Measurements from ENCODE around the gene DIP2A. TPM values are rescaled to one million over a fixed set of nuclear protein-coding genes. Genes with fewer than 3 reads are reported as not detected.

DIP2A gene
- total RNA-seq, 5 donors from 2014 or later (not counting 1 experiment from before 2014, with no cell fraction given) = 113 to 132 (median 128) TPM

- CTCF ChIA-PET = no interaction called here
- ATAC-seq (replicated peaks in 1 of 4) (peak in 2 of 4 experiments; percentile 9 to 12), DNase-seq (peak in 9 of 35 experiments; percentile 5 to 27 (median 9))
- Mint-ChIP-seq H3K27me3 (no peaks in the 10 kb centered on the region), H3K36me3 (peaks cover 23% of the 10 kb centered on the region), H3K27ac (peak overlapping the region; percentile 92 to 94), H3K4me3 (peak overlapping the region; percentile 64 to 73 (median 72)), H3K9me3 (no peaks in the 10 kb centered on the region), H3K4me1 (peaks cover 20 to 22% (median 21%) of the 10 kb centered on the region in 3 donors)
- Histone ChIP-seq H3K9me3 (no peaks in the 10 kb centered on the region), H3K36me3 (ENCODE audit: control insufficient read depth in 2 of 2, extremely low read depth in 1 of 2, insufficient read depth in 1 of 2, low read length in 1 of 2) (peaks cover 6 to 25% of the 10 kb centered on the region in 2 donors), H3K27ac (ENCODE audit: low read length) (peak overlapping the region; percentile 89), H3K4me1 (ENCODE audit: control insufficient read depth in 1 of 2, extremely low read depth in 1 of 2, insufficient read depth in 2 of 2, low read length in 2 of 2) (peaks cover 14 to 49% of the 10 kb centered on the region in 2 experiments), H3K4me3 (ENCODE audit: control insufficient read depth in 1 of 2, extremely low read depth in 1 of 2, low read length in 1 of 2) (peak overlapping the region; percentile 26 to 37), H3K27me3 (replicated peaks in 1 of 2; ENCODE audit: control insufficient read depth in 2 of 2, extremely low read depth in 1 of 2, insufficient read depth in 2 of 2, low read length in 1 of 2) (no peaks in the 10 kb centered on the region)
- WGBS (ENCODE audit: insufficient coverage) = 57% methylated on average over 7 of the region's 19 CpGs
- POLR2A ChIA-PET = no interaction called here
These were observed 33.6 kb upstream of the DIP2A start for GRCh38 chr21:46425041-46425440.

GRCh38 chr21:46425571-46425970, 33.1 kb upstream of the DIP2A start:
- Mint-ChIP-seq H3K27me3 (no peaks in the 10 kb centered on the region), H3K36me3 (peaks cover 21% of the 10 kb centered on the region), H3K4me1 (peaks cover 20 to 22% (median 21%) of the 10 kb centered on the region in 3 donors), H3K9me3 (no peaks in the 10 kb centered on the region), H3K4me3 (peak overlapping the region; percentile 51 to 72 (median 56)), H3K27ac (peak overlapping the region; percentile 92 to 94)
- peak overlapping the region; percentile 89 for H3K27ac ChIP-seq (ENCODE audit: low read length)
- ChIA-PET POLR2A (no interaction called here), CTCF (interaction anchor here in 1 of 2 donors (0.6 kb wide), 1 partner anchor 17 kb away, joined by 3 read pairs; no protein-coding TSS in a partner anchor)
- peak; percentile 5 to 89 (median 74) for DNase-seq
- peak; percentile 60 to 85 (median 66) for ATAC-seq (replicated peaks in 1 of 4)
- no peaks in the 10 kb centered on the region for H3K9me3 ChIP-seq
- H3K4me1 ChIP-seq (ENCODE audit: control insufficient read depth in 1 of 2, extremely low read depth in 1 of 2, insufficient read depth in 2 of 2, low read length in 2 of 2) = peaks cover 14 to 49% of the 10 kb centered on the region in 2 experiments
- H3K36me3 ChIP-seq (ENCODE audit: control insufficient read depth in 2 of 2, extremely low read depth in 1 of 2, insufficient read depth in 1 of 2, low read length in 1 of 2) = peaks cover 8 to 27% of the 10 kb centered on the region in 2 donors
- WGBS (ENCODE audit: insufficient coverage) = 57% methylated on average over 12 of the region's 23 CpGs
- H3K27me3 ChIP-seq (replicated peaks in 1 of 2; ENCODE audit: control insufficient read depth in 2 of 2, extremely low read depth in 1 of 2, insufficient read depth in 2 of 2, low read length in 1 of 2) = no peaks in the 10 kb centered on the region
- peak overlapping the region; percentile 26 to 37 for H3K4me3 ChIP-seq (ENCODE audit: control insufficient read depth in 1 of 2, extremely low read depth in 1 of 2, low read length in 1 of 2)

GRCh38 chr21:46426313-46427046, 32.2 kb upstream of the DIP2A start:
- WGBS (ENCODE audit: insufficient coverage) = 96% methylated on average over 14 of the region's 22 CpGs
- H3K27me3 Mint-ChIP-seq = no peaks in the 10 kb centered on the region
- H3K9me3 ChIP-seq = no peaks in the 10 kb centered on the region
- peaks cover 14 to 49% of the 10 kb centered on the region in 2 experiments for H3K4me1 ChIP-seq (ENCODE audit: control insufficient read depth in 1 of 2, extremely low read depth in 1 of 2, insufficient read depth in 2 of 2, low read length in 2 of 2)
- ChIA-PET CTCF (no interaction called here), POLR2A (no interaction called here)
- no peak overlapping the region for H3K4me3 ChIP-seq (ENCODE audit: control insufficient read depth in 1 of 2, extremely low read depth in 1 of 2, low read length in 1 of 2)
- H3K36me3 ChIP-seq (ENCODE audit: control insufficient read depth in 2 of 2, extremely low read depth in 1 of 2, insufficient read depth in 1 of 2, low read length in 1 of 2) = peaks cover 9 to 31% of the 10 kb centered on the region in 2 donors
- peak overlapping the region; percentile 89 for H3K27ac ChIP-seq (ENCODE audit: low read length)
- no peak overlapping the region for H3K27ac Mint-ChIP-seq
- ATAC-seq (replicated peaks in 1 of 4) = no peak
- H3K27me3 ChIP-seq (replicated peaks in 1 of 2; ENCODE audit: control insufficient read depth in 2 of 2, extremely low read depth in 1 of 2, insufficient read depth in 2 of 2, low read length in 1 of 2) = no peaks in the 10 kb centered on the region
- DNase-seq = no peak
- H3K4me1 Mint-ChIP-seq = peaks cover 21 to 23% (median 22%) of the 10 kb centered on the region in 3 donors
- no peaks in the 10 kb centered on the region for H3K9me3 Mint-ChIP-seq
- peaks cover 23% of the 10 kb centered on the region for H3K36me3 Mint-ChIP-seq
- H3K4me3 Mint-ChIP-seq = no peak overlapping the region

- no peaks in the 10 kb centered on the region for H3K9me3 ChIP-seq
- DNase-seq (no peak), ATAC-seq (replicated peaks in 1 of 4) (no peak)
- CTCF ChIA-PET = no interaction called here
- no peaks in the 10 kb centered on the region for H3K27me3 Mint-ChIP-seq
- no peaks in the 10 kb centered on the region for H3K9me3 Mint-ChIP-seq
- H3K36me3 Mint-ChIP-seq = peaks cover 29% of the 10 kb centered on the region
- no peak overlapping the region for H3K4me3 ChIP-seq (ENCODE audit: control insufficient read depth in 1 of 2, extremely low read depth in 1 of 2, low read length in 1 of 2)
- H3K4me1 Mint-ChIP-seq = peaks cover 22 to 27% (median 26%) of the 10 kb centered on the region in 3 donors
- no peak overlapping the region for H3K4me3 Mint-ChIP-seq
- H3K27me3 ChIP-seq (replicated peaks in 1 of 2; ENCODE audit: control insufficient read depth in 2 of 2, extremely low read depth in 1 of 2, insufficient read depth in 2 of 2, low read length in 1 of 2) = no peaks in the 10 kb centered on the region
- POLR2A ChIA-PET = no interaction called here
- peaks cover 13 to 42% of the 10 kb centered on the region in 2 experiments for H3K4me1 ChIP-seq (ENCODE audit: control insufficient read depth in 1 of 2, extremely low read depth in 1 of 2, insufficient read depth in 2 of 2, low read length in 2 of 2)
- peak overlapping the region in 1 of 2 donors; percentile 77 for H3K27ac Mint-ChIP-seq
- no peak overlapping the region for H3K27ac ChIP-seq (ENCODE audit: low read length)
- WGBS (ENCODE audit: insufficient coverage) = 93% methylated on average over 9 of the region's 14 CpGs
- H3K36me3 ChIP-seq (ENCODE audit: control insufficient read depth in 2 of 2, extremely low read depth in 1 of 2, insufficient read depth in 1 of 2, low read length in 1 of 2) = peaks cover 9 to 35% of the 10 kb centered on the region in 2 donors
These were observed 31.2 kb upstream of the DIP2A start for GRCh38 chr21:46427516-46427915.

GRCh38 chr21:46428286-46428685, 30.4 kb upstream of the DIP2A start:
- ChIA-PET POLR2A (no interaction called here), CTCF (no interaction called here)
- Histone ChIP-seq H3K4me1 (ENCODE audit: control insufficient read depth in 1 of 2, extremely low read depth in 1 of 2, insufficient read depth in 2 of 2, low read length in 2 of 2) (peaks cover 5 to 34% of the 10 kb centered on the region in 2 experiments), H3K27me3 (replicated peaks in 1 of 2; ENCODE audit: control insufficient read depth in 2 of 2, extremely low read depth in 1 of 2, insufficient read depth in 2 of 2, low read length in 1 of 2) (no peaks in the 10 kb centered on the region), H3K4me3 (ENCODE audit: control insufficient read depth in 1 of 2, extremely low read depth in 1 of 2, low read length in 1 of 2) (no peak overlapping the region), H3K9me3 (no peaks in the 10 kb centered on the region), H3K36me3 (ENCODE audit: control insufficient read depth in 2 of 2, extremely low read depth in 1 of 2, insufficient read depth in 1 of 2, low read length in 1 of 2) (peaks cover 13 to 33% of the 10 kb centered on the region in 2 donors), H3K27ac (ENCODE audit: low read length) (no peak overlapping the region)
- Mint-ChIP-seq H3K9me3 (no peaks in the 10 kb centered on the region), H3K36me3 (peaks cover 29% of the 10 kb centered on the region), H3K4me1 (peaks cover 19 to 27% (median 23%) of the 10 kb centered on the region in 3 donors), H3K27ac (no peak overlapping the region), H3K4me3 (no peak overlapping the region), H3K27me3 (no peaks in the 10 kb centered on the region)
- WGBS (ENCODE audit: insufficient coverage) = 96% methylated on average over 23 of the region's 23 CpGs
- ATAC-seq (replicated peaks in 1 of 4) (no peak), DNase-seq (no peak)

GRCh38 chr21:46428987-46429710, 29.5 kb upstream of the DIP2A start:
- no peaks in the 10 kb centered on the region for H3K9me3 Mint-ChIP-seq
- H3K36me3 ChIP-seq (ENCODE audit: control insufficient read depth in 2 of 2, extremely low read depth in 1 of 2, insufficient read depth in 1 of 2, low read length in 1 of 2) = peaks cover 13 to 36% of the 10 kb centered on the region in 2 donors

More at GRCh38 chr21:46428987-46429710, 29.5 kb upstream of the DIP2A start:
- Mint-ChIP-seq H3K4me1 (peaks cover 13 to 22% (median 19%) of the 10 kb centered on the region in 3 donors), H3K27ac (no peak overlapping the region), H3K4me3 (no peak overlapping the region), H3K27me3 (no peaks in the 10 kb centered on the region), H3K36me3 (peaks cover 29% of the 10 kb centered on the region)
- ChIA-PET POLR2A (no interaction called here), CTCF (no interaction called here)
- WGBS (ENCODE audit: insufficient coverage) = 96% methylated on average over 44 of the region's 44 CpGs
- H3K9me3 ChIP-seq = no peaks in the 10 kb centered on the region
- no peak for DNase-seq
- H3K4me3 ChIP-seq (ENCODE audit: control insufficient read depth in 1 of 2, extremely low read depth in 1 of 2, low read length in 1 of 2) = no peak overlapping the region
- peaks cover 2 to 27% of the 10 kb centered on the region in 2 experiments for H3K4me1 ChIP-seq (ENCODE audit: control insufficient read depth in 1 of 2, extremely low read depth in 1 of 2, insufficient read depth in 2 of 2, low read length in 2 of 2)
- no peak for ATAC-seq (replicated peaks in 1 of 4)
- no peaks in the 10 kb centered on the region for H3K27me3 ChIP-seq (replicated peaks in 1 of 2; ENCODE audit: control insufficient read depth in 2 of 2, extremely low read depth in 1 of 2, insufficient read depth in 2 of 2, low read length in 1 of 2)
- H3K27ac ChIP-seq (ENCODE audit: low read length) = no peak overlapping the region

Data from T-cell (primary cell).